LoVo (cell line): Measurements from ENCODE around the gene ST3GAL6.

Source experiments
- DNase-seq: peaks from one replicate; pipeline ENCODE4 v3.0.0-alpha.2; 2016; ENCODE audit warnings: low spot score

Gene ST3GAL6

DNA sequence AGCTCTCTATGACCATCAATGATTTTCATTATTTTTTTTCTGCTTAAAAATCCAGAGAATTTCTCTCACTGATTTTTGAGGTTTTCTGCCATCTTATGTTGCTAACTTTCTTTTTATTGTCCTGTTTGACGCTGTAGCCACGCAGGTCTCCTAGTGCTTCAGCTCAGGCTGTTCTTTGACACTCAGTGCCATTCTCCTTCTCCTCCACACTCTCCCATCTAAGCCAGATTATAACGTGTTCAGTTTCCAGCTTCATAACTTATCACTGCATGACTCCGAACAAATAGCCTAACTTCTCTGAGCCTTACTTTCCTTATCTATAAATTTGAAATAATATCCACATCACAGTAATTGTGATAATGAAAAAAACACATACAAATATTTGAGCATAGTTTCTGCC, 22.8 kb upstream of the ST3GAL6 start:
- no peak for DNase-seq

DNA sequence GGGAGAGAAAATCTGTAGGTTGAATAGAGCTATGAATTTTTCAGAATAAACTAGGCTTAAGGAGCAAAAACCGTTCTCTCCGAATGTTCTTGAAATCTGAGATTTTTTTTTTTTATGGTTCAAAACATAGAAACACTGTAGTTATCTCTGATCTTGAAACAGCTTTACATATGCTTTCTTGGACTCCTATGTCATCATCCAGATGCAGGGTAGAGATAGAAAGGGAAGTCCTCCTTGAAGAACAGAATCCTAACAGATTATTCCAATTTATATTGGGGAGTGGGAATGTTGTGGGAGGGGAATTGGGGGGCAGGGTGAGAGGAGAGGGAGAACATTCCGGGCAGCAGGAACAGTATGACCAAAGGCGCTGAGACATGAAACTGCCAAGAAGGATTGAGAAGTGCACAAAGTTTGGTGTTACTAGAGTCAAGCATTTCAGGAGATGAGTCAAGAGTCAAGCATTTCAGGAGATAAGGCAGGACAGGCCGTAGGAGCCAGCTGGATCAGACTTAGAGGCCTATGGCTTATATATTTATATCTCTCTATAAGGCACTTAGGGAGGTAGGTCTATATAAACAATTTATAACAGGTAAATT, 21.9 kb upstream of the ST3GAL6 start:
- DNase-seq = no peak

DNA sequence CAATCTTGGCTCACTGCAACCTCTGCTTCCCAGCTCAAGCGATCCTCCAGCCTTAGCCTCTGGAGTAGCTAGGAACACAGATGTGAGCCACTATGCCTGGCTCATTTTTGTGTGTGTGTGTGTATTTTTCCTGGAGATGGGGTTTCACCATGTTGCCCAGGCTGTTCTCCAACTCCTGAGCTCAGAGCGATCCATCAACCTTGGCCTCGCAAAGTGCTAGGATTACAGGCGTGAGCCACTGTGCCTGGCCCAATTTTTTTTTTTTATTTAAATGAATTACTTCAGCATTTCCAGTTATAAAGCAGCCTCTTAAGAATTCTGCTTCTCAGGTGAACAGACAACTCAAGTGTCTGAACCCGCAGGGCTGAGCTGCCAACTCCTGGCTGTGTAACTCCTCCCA, 20.1 kb upstream of the ST3GAL6 start:
- DNase-seq = no peak

DNA sequence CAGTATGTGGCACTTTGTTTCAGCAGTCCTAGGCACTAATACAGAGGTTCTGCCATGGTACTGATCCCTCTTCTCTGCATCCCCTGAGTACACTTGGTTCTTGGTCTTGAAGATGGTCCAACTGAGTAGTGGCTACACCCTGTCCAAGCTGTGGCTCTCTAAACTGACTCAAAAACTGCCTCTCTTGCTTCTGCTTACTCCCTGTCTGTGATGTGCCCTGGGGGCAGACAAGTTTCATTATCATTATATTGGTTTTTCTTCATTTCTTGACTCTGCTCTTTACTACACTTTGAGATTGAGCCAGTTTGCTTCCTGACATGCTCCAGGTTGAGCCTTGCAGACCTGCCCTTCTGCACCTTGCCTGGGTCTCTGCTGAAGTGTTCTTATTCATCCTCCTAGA, 18.9 kb upstream of the ST3GAL6 start:
- DNase-seq = no peak

DNA sequence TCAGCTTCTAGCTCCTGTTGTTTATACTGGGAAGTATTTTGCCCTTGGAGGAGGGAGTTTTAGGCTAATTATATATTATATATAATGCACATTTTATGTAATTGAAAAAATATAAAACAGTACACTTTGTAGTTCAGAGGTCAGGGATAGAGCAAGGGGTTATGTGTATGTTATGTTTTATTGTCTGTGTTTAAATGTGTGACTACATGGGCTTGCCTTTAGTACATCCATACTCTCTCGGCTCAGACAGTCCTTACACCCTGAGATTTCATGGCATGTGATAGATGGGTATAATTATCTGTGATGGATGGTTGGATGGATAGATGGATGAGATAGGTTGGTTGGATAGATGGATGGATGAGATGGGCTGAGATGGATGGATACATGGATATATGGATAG, 17.4 kb upstream of the ST3GAL6 start:
- DNase-seq = no peak

DNA sequence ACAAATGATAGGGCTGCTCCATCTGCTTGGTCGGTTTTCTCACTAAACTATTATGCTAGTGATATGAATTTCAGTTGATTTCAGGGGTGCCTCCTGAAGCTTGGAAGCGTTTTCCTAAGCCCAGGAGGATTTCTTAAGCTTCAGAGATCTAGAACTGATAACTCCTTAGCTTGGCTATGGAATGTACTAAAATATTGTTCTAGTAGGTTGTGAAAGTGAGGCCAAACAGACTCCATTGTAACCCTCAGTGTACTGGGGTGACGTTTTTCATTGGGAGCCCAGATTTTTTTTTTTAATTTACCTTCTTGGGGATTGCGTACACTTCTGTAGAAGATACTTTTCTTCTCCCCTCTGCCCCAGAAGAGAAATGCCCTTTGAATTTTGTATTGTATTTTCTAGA, 17.0 kb upstream of the ST3GAL6 start:
- no peak for DNase-seq

DNA sequence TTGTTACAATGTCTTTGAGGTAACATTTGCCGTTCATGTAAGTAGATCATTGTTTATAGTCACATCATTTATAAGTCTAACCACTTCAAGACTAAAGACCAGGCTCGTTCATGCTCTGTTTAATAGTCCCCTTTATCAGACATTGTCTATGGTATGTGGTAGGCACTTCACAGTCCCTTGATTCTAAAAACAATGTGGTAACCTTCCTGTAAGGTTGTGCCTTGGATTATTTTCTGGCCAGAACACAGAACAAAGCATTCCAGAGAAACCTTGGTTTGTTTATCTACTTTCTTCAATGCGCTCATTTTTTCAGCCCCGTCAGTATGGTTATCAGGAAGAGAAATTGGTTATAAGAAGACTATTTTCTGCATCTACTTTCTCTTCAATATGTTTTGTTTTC, 16.3 kb upstream of the ST3GAL6 start:
- no peak for DNase-seq

DNA sequence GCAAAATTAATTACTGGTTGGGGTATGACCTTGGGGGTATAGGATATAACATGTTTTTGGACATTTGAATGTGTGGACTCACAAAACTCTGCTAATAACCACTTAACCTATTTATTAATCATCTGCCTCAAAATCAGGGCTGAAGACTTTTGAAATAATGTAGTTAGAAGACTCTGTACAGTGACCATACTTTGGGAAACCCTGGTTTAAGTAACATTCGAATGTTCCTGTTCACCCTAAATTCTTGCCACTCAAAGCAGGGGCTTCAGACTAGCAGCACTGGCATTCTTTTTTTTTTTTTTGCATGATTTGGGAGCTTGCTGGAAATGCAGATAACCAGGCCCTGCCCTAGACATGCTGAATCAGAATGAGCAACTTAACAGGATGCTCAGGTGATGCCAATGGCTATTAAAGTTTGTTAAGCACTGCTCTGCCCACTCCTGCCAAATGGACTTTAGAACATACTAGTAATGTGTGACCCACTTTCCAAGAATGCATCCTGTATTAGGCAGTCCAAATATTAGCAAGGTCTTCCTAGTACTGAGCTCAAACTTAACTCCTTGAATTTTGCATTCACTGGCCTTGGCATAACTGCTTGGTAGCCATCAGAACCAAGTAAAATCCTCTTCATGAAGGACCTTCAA, 12.7 kb upstream of the ST3GAL6 start:
- no peak for DNase-seq

DNA sequence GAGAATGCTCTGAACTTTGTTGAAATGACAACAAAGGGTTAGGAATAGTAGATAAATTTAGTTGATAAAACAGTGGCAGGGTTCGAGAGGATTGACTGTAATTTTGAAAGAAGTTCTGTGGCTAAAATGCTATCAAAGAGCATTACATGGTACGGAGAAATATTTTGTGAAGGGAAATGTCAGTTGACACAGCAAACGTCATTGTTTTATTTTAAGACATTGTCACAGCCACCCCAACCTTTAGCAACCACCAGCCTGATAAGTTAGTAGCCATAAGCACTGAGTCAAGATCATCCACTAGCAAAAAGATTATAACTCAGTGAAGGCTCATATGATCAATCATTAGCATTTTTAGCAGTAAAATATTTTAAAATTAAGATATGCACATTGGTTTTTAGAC, 8.7 kb upstream of the ST3GAL6 start:
- no peak for DNase-seq

DNA sequence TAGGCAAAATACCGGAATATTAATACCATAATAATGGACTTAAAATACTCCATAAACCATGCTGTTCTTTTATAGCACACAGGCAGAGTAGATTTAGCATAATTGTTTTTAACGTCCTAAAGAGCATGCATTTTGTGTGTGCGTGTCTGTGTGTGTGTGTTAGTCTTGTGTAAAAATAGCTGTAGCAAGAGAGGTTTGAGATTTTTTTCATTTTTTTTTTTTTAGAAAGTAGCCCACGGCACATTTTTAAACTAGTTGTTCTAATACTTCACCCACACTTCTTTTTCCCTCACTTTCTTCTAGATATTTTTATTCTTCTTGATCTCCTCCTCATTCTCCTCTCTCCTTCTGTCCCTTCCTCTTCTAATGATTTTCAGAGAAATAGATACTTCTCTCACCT, 7.5 kb upstream of the ST3GAL6 start:
- no peak for DNase-seq

DNA sequence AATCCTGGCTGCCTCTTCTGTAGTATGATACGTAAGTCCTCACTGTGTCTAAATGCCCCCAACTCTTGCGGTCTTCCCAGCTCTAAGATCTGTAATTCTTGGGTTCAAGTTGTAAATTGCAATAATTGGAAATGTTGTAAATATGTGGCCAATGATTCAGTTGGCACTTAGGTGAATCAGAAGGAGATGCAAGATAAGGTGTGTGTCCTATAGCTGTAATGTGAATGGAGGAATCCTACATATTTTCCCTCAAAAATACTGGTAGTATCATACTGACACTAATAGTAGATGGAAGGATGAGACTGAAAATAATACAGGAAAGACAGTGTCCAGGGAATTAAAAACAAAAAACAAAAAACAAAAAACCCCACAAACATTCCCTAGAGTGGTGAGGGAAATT, 3.5 kb upstream of the ST3GAL6 start:
- DNase-seq = no peak

DNA sequence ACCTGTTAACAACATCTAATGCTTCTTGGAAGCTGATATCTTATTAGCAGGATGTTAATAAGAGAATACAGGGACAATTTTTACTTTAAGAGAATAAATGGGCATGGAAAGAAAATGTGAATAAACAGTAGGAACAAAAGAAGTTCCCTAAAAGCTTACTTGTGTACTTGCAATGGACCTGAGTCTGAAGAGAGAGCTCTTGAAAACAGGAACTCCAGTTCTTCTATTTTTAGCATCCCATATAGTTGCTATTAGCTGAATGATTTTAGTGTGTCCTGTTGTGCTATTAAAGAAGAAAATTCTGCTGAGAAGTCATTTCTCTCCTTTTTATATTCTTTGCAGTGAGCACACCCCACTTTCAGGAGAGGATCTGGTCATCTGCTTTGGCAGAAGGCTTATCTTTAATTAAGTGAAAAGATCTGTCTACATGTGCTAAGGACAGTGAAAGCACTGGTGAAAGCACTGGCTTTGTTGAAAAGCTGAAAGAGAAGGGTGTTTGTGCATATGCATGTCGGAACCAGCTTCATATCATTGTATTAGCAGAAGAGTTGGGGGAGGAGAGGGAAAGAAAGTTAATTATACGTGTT, 1.4 kb upstream of the ST3GAL6 start:
- no peak for DNase-seq

DNA sequence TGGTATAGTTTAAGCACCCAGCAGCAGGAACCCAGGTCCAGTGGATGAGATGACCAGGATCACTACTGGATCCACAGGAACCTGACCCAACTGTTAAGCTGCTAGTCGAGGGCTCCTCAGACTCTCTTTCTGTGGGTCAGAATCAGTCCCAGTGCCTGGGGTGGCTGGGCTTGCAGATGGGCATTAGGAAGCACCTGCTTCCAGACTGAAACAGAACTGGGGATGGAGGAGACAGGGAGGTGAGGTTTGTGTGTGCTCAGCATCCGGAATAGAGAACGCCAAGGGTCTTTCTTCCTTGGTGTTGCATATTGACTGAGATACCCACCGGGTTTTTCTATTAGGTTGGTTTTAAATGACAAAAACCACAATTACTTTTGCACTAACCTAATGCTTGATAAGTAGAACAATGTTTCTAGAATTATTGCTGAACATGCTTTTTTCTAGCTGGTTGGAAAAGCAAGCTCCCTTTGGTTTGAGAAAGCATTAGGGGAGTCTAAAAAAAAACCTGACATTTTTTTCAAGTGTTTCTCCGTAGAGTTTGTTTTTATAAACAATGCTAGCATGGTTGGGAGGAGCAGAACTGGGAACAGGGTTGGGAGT, 779 bp downstream of the ST3GAL6 start:
- DNase-seq = no peak

DNA sequence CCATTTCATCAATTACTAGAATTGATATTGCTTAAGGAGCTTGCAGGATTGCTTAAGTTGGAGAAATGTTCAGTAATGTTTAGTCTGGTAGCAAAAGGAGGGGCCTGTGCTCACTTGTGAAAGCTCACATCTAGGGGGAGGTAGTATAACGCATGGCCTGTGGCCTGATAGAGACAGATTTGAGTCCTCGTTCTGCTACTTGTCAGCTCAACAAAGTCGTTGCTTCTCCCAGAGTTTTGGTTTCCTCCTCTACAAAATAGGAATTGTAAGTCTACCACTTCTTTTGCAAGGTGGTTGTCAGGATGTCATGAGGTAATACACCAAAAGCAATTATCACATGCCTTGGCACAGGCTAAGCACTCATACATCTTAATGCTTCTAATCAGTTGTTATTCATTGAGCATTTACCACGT, 1.3 kb downstream of the ST3GAL6 start:
- no peak for DNase-seq

DNA sequence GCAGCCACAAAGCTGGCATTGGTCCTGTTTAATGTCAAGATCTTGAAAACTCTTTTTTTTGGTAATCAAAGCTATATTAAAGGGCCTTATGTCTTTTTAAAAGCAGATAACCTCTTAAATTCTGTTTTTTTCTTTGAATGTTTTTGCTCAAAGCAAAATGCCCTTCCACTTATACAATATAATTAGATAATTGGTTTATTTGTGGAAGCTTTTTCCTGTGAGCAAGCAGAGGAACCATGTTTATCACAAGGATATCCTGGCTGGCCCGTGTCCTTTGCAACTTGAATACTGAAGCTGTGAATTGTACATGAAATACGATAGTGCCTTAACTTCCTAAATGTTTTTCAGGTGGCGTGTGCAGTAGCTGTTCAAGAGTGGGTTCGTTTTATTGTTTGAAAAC, 2.6 kb downstream of the ST3GAL6 start:
- no peak for DNase-seq

DNA sequence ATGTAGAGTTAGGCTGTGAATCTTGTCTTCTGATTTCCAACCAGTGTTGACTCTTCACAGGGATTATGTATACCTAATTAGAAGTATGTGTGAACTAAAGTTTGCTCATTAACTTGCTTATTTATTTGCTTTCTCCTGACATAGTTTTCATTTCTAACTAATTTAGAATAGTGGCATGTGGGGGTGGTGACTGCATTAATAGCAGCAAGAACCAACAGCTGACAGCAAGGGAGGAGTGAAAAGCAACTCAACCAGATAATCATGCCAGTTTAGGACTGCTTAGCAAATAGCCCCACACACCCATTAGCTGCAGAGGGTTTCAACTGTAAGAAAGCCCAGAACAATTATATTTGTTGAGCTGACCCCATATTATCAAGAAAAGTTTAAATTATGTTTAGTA, 3.8 kb downstream of the ST3GAL6 start:
- DNase-seq = no peak

DNA sequence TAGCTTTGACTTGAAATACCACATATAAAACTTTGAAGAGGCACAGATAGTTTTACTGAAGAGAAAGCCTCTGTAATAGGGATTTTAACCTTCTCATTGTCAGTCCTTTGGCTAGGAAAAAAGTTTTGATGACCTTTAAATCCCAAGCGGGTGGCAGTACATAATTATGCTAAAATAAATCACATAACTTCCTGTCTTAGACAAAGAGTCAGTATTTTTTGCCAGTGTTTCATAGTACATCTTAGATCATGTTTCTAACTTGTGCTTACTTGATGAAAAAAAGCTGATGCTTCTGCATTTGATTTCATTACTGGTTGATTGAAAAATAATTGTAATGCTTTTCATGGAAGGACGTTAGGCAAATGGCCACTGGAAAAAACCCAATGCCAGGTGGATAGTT, 5.8 kb downstream of the ST3GAL6 start:
- no peak for DNase-seq

DNA sequence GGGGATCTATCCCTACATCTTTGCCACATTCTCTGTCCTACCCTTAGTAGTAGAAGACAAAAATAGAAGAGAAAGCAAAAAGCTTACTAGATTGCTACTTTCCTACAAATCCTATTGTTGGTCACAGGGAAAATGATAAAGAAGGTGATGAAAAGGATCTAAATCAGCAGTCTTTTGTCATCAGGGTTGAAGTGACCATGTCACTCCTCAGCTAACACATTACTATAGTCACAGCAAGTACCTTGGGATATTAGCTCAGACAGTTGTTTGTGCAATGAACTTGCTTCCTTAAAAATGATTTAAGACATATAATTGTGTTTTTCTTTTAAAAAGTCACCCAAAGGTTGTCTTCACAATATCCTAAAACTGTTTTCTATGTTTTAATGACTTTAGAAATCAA, 6.3 kb downstream of the ST3GAL6 start:
- DNase-seq = no peak

DNA sequence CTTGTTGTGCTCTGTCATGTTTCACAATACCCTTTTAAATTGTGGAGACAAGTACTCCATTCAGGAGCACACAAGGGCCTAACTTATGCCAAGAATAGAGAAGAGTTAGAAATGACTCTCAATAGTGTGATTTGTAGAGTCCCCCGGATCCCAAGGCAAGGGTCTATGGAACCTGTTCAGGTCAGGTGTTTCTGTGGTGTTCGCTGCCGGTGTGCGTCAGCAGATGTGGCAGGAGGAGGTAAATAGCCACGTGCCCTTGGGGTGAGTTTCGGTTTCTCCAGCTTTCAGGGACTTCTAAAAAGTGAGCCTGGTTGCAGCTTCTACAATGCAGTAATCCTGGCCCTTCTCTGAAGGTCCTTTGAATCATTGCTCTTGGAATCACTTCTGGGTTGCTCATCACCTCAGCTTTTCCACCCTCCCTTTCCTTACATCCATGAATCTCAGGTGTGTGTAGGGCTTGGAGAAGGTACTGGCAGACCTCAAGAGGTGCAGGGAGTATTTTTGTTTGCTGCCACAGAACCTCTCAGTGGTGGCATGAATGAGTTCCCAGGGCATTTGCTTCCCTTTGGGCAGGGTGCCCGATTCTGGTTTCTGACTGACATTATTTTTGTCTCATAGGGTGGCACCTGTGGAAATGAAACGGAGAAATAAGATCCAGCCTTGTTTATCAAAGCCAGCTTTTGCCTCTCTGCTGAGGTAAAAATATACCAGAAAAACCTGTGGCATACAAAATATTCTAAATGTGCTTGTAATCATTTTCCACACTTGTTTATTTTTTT, 7.3 kb downstream of the ST3GAL6 start:
- DNase-seq = no peak

DNA sequence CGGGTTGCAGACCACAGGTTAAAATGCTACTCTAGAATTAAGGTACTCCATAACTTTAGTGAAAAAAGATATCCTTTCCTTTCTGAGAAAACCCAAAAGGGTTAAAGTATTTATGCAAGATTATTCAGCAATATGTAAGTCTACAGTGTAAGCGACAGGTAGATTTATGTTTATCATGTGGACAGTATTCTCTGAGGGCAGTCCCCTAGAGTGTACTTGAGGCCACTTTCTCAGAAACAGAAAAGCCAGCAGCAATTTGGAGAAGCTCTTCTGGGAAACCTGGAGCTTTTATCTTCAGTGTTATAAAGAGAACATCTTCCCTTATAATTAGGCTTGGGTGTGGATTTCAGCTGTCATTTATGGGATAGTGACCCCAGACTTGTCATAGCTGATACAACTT, 8.9 kb downstream of the ST3GAL6 start:
- DNase-seq = no peak

DNA sequence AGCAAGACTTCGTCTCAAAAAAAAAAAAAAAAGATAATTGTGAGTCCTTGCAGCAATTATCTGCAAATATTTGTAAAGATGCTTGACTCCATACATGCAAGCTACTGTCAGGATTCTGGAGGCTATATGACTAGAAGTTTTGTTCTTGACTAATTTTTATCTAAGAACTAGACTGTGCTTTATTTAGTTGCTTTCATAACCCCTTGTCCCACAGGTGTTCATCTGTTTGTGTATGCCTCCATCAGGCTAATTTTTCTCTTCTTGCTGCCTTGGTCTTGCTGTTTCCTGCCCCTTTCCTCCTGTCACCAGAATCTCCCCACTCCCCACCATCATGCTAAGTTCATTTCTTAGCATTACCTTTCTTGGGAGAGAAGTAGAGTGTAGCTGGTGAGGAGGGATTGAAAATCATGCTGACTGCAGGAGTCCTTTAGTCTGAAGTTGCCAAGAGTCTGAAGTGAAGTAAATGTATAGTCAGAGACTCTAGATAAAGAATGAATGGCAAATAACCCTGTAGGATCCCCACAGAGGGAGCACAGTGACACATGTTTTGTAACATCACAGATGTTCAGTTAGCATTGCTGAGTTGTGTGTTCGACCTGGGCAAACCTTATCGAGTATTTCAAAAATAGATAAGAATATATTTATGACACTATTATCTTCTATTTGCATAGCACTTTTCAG, 12.5 kb downstream of the ST3GAL6 start:
- no peak for DNase-seq

DNA sequence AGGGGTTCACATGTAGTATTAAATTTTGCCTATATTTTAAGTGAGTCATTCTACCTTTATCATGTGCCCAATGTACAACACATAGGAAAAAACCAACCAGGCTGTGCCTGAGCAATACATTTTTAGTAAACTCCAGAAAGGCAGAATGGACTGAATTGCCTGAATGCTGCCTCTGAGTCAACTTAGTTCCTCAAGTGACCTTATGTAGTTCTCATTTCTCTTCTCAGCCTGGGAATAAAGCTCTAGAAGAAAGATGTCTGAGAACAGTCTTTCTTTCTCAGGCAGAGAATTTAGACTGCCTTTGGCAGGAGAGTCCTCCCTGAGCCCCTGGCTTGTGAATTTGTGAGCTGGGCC, 13.0 kb downstream of the ST3GAL6 start:
- no peak for DNase-seq
